A673 (cell line): ENCODE results near the gene BIRC5.

Source experiments
- EZH2 ChIP-seq: fragments of 200-600 bp; sonication (generic); IDR thresholded peaks from 2 replicates; pipeline ENCODE4 v1.6.1; 2017; ENCODE audit warnings: borderline replicate concordance, low read depth, mild to moderate bottlenecking, mixed read lengths, antibody characterized with exemption, low read length; ENCODE audit not compliant: poor library complexity, severe bottlenecking
- TF ChIP-seq, protein P1 (sequence below): fragments of 300-800, 200-600 bp; sonication (generic); conservative IDR thresholded peaks from 2 replicates; pipeline ENCODE4 v1.5.1; 2017; ENCODE audit warnings: low read depth, mild to moderate bottlenecking, antibody characterized with exemption, low read length, moderate library complexity, mixed read lengths

DNA sequence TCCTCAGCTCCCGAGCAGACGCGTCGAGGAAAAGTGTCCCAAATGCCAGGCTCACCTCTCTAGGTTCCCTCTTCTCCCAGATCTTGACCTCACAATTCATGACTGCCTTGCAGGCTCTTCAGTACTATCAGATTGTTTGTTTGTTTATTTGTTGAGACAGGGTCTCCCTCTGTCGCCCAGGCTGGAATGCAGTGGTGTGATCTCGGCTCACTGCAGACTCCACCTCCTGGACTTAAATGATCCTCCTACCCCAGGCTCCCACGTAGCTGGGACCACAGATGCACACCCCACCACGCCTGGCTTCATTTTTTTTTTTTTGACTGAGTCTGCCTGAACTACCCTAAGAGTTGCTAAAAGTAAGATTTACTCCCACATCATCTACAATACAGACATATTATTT is 33.3 kb downstream of the BIRC5 start:
- TF ChIP-seq, protein P1, sequence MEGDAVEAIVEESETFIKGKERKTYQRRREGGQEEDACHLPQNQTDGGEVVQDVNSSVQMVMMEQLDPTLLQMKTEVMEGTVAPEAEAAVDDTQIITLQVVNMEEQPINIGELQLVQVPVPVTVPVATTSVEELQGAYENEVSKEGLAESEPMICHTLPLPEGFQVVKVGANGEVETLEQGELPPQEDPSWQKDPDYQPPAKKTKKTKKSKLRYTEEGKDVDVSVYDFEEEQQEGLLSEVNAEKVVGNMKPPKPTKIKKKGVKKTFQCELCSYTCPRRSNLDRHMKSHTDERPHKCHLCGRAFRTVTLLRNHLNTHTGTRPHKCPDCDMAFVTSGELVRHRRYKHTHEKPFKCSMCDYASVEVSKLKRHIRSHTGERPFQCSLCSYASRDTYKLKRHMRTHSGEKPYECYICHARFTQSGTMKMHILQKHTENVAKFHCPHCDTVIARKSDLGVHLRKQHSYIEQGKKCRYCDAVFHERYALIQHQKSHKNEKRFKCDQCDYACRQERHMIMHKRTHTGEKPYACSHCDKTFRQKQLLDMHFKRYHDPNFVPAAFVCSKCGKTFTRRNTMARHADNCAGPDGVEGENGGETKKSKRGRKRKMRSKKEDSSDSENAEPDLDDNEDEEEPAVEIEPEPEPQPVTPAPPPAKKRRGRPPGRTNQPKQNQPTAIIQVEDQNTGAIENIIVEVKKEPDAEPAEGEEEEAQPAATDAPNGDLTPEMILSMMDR = no peak
- TF ChIP-seq EZH2 = no peak
